CD4-positive, alpha-beta T cell treated with Interferon alpha-2 for 1 hour (primary cell): ENCODE measurements around the gene IGF2R.

Source experiments
- DNase-seq, 2 donors: peaks; one replicate each; pipeline ENCODE4 v3.0.0-alpha.2; 2020 to 2022

IGF2R gene

GRCh38 chr6:159977904-159978268 is 9.0 kb downstream of the IGF2R start:
- DNase-seq, result no peak

- peak in 1 of 2 donors; percentile 55 for DNase-seq
These were observed 9.6 kb downstream of the IGF2R start for GRCh38 chr6:159978291-159979135.

- peak; percentile 70 to 73 for DNase-seq
These were observed 10.4 kb downstream of the IGF2R start for GRCh38 chr6:159979136-159979874.

- no peak for DNase-seq
These were observed 11.6 kb downstream of the IGF2R start for GRCh38 chr6:159980474-159980873.

GRCh38 chr6:159981071-159981402 is 12.2 kb downstream of the IGF2R start:
- DNase-seq, result no peak

GRCh38 chr6:159981403-159982245 is 12.7 kb downstream of the IGF2R start:
- peak; percentile 63 to 68 for DNase-seq

- DNase-seq, result peak in 1 of 2 donors; percentile 58
These were observed 14.0 kb downstream of the IGF2R start for GRCh38 chr6:159982731-159983506.

- DNase-seq, result no peak
These were observed 14.8 kb downstream of the IGF2R start for GRCh38 chr6:159983641-159984080.

- DNase-seq, result no peak
These were observed 15.4 kb downstream of the IGF2R start for GRCh38 chr6:159984268-159984786.

GRCh38 chr6:159985296-159985945 is 16.5 kb downstream of the IGF2R start:
- DNase-seq, result no peak

- DNase-seq, result no peak
These were observed 20.1 kb downstream of the IGF2R start for GRCh38 chr6:159988983-159989454.

GRCh38 chr6:159989492-159990480 is 20.9 kb downstream of the IGF2R start:
- no peak for DNase-seq

GRCh38 chr6:159992366-159992765 is 23.5 kb downstream of the IGF2R start:
- DNase-seq, result no peak

GRCh38 chr6:159995405-159995804 is 26.5 kb downstream of the IGF2R start:
- DNase-seq, result no peak

- no peak for DNase-seq
These were observed 27.3 kb downstream of the IGF2R start for GRCh38 chr6:159996087-159996622.

GRCh38 chr6:159996626-159997497 is 28.0 kb downstream of the IGF2R start:
- DNase-seq, result no peak

- no peak for DNase-seq
These were observed 28.7 kb downstream of the IGF2R start for GRCh38 chr6:159997498-159998101.

- DNase-seq, result no peak
These were observed 29.7 kb downstream of the IGF2R start for GRCh38 chr6:159998538-159998937.
